Epithelial cell of proximal tubule (primary cell): ENCODE results near the gene MAT1A. TPM values are rescaled to one million over a fixed set of nuclear protein-coding genes. Genes with fewer than 3 reads are reported as not detected.
"Not testable (repeated sequence)": the region's sequence is repeated elsewhere in the genome, so short reads cannot be mapped to it uniquely, and the experiment has no call there.

Experiments used
- DNase-seq: peaks from one replicate; pipeline ENCODE4 v3.0.0-alpha.2; 2011; ENCODE audit warnings: low read depth
- H3K4me3 ChIP-seq: 2 replicates; pipeline ENCODE4 v1.5.1; 2011; ENCODE audit warnings: low read depth, mild to moderate bottlenecking, low read length
- total RNA-seq: library from RNA; depleted of rRNA; stranded (reverse); fragments of >200 nt; gene quantifications from 2 replicates; pipeline ENCODE4 v1.2.3, GENCODE V29; 2015
- TF ChIP-seq, protein P1 (sequence below): conservative IDR thresholded peaks from 2 replicates; pipeline ENCODE4 v1.5.1; 2012; ENCODE audit warnings: low read depth, mild to moderate bottlenecking, low read length

MAT1A gene
- total RNA-seq, 1 donor from 2014 or later, result not detected

- no peak overlapping the region for H3K4me3 ChIP-seq
- TF ChIP-seq, protein P1, sequence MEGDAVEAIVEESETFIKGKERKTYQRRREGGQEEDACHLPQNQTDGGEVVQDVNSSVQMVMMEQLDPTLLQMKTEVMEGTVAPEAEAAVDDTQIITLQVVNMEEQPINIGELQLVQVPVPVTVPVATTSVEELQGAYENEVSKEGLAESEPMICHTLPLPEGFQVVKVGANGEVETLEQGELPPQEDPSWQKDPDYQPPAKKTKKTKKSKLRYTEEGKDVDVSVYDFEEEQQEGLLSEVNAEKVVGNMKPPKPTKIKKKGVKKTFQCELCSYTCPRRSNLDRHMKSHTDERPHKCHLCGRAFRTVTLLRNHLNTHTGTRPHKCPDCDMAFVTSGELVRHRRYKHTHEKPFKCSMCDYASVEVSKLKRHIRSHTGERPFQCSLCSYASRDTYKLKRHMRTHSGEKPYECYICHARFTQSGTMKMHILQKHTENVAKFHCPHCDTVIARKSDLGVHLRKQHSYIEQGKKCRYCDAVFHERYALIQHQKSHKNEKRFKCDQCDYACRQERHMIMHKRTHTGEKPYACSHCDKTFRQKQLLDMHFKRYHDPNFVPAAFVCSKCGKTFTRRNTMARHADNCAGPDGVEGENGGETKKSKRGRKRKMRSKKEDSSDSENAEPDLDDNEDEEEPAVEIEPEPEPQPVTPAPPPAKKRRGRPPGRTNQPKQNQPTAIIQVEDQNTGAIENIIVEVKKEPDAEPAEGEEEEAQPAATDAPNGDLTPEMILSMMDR, result no peak
- no peak for DNase-seq
Measured at GRCh38 chr10:80321183-80321582, 31.7 kb upstream of the MAT1A start.

DNA sequence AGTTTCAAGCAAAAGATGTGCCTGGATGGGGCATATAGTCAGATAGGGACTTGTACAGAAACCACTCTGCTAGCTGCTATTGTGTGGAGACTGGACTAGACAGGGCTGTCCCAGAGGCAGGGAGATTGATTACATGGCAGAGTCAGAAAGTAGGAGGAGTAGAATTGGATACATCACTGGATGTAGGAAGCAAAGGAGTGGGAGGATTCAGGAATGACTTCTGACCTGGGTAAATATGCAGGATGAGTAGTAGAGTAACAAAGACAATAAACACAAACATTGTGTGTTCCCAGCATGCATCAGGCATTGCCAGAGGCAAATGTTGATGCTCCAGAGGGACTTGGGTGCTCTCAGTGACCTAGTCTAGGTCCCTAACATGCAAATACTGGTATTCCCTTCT, 30.9 kb upstream of the MAT1A start:
- no peak for DNase-seq

DNA sequence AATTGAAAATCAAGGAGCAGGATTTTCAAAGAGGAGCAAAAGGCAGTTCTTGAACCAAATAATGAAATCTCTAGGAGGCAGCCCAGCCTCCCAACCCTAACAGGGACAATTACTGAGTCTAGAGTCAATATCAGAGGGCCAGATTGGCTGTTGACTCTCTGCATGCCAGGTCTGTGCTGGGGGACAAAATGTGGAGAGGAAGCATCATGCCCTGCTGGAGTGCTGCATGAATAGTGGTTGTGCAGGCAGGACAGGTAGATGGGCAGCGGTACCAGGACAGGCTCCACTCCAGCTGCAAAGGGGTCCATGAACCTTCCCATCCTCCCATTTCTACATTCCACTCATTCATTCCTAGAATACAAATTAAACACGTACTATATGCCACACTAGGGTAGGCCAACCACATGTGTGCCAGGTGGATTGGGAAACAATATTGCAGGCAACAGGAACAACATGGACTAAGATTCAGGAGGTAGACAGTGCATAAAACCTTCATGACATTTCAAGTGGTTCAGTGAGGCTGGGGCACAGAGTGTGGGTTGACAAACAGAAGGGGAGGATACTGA, 30.4 kb upstream of the MAT1A start:
- DNase-seq, result no peak
- no peak overlapping the region for H3K4me3 ChIP-seq
- TF ChIP-seq, protein P1, result no peak

More for the DNA sequence above, 30.9 kb upstream of the MAT1A start:
- H3K4me3 ChIP-seq, result no peak overlapping the region
- TF ChIP-seq, protein P1, result no peak

GRCh38 chr10:80319318-80319717, 29.9 kb upstream of the MAT1A start:
- DNase-seq, result no peak
- H3K4me3 ChIP-seq, result no peak overlapping the region
- TF ChIP-seq, protein P1, result no peak

DNA sequence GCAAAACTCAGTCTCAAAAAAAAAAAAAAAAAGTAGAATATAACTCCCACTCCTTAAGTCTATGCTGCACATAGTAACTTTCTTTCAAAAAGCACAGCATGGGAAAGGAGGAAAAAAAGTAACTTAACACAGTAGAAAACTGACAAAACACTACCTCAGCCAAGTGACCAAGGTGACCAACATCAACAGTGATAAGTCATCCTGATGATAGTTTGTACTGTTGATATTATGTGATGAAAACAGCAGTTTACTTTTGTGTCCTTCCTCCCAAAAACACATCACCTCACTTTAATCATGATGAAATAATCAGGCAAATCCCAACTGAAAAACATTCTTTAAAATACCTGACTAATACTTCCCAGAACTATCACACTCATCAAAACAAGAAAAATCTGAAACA, 29.3 kb upstream of the MAT1A start:
- TF ChIP-seq, protein P1, result no peak
- H3K4me3 ChIP-seq, result no peak overlapping the region
- no peak for DNase-seq

GRCh38 chr10:80315391-80315790, 25.9 kb upstream of the MAT1A start:
- TF ChIP-seq, protein P1, result no peak
- DNase-seq, result no peak

GRCh38 chr10:80313523-80313922, 24.1 kb upstream of the MAT1A start:
- H3K4me3 ChIP-seq, result no peak overlapping the region
- DNase-seq, result no peak
- TF ChIP-seq, protein P1, result no peak

More at GRCh38 chr10:80315391-80315790, 25.9 kb upstream of the MAT1A start:
- no peak overlapping the region for H3K4me3 ChIP-seq

- DNase-seq, H3K4me3 ChIP-seq: not testable (repeated sequence)
Measured at GRCh38 chr10:80305989-80306388, 16.5 kb upstream of the MAT1A start.
